Inflammatory macrophage treated with lipopolysaccharide for 4 hours (primary cell): ENCODE results near the gene MTLN.
"Not testable (repeated sequence)": the region's sequence is repeated elsewhere in the genome, so short reads cannot be mapped to it uniquely, and the experiment has no call there.

Experiments
- DNase-seq: peaks from one replicate; pipeline ENCODE4 v3.0.0-alpha.2; 2020

The MTLN gene

GRCh38 chr2:110198016-110198415 lies 14.3 kb downstream of the MTLN start:
- no peak for DNase-seq

- no peak for DNase-seq
Measured at GRCh38 chr2:110197452-110197851, 14.9 kb downstream of the MTLN start.

- DNase-seq: not testable (repeated sequence)
Measured at GRCh38 chr2:110190169-110190568, 22.2 kb downstream of the MTLN start.

GRCh38 chr2:110182449-110182848 lies 29.9 kb downstream of the MTLN start:
- no peak for DNase-seq

- DNase-seq: no peak
Measured at GRCh38 chr2:110180036-110180435, 32.3 kb downstream of the MTLN start.

GRCh38 chr2:110173523-110173922 lies 38.8 kb downstream of the MTLN start:
- peak; percentile 10 for DNase-seq

GRCh38 chr2:110172506-110172905 lies 39.8 kb downstream of the MTLN start:
- no peak for DNase-seq

GRCh38 chr2:110170102-110170501 lies 42.2 kb downstream of the MTLN start:
- DNase-seq: no peak

- no peak for DNase-seq
Measured at GRCh38 chr2:110167326-110168000, 44.9 kb downstream of the MTLN start.

GRCh38 chr2:110166266-110166665 lies 46.1 kb downstream of the MTLN start:
- no peak for DNase-seq
